Smooth muscle cell (in vitro differentiated cells): Measurements from ENCODE around the gene ST6GAL2. TPM values are rescaled to one million over a fixed set of nuclear protein-coding genes. Genes with fewer than 3 reads are reported as not detected.

Experiments
- DNase-seq: peaks from one replicate; lab custom pipeline; 2025; ENCODE audit not compliant: unreplicated experiment; lab: John Stamatoyannopoulos, UW
- H2AFZ ChIP-seq: fragments of 200-600 bp; sonication (generic); 2 replicates; pipeline ENCODE4 v1.6.0; 2016; ENCODE audit warnings: antibody characterized with exemption, low read depth, mild to moderate bottlenecking
- H3F3A ChIP-seq: fragments of 200-600 bp; sonication (generic); 2 replicates; pipeline ENCODE4 v1.6.0; 2017; ENCODE audit warnings: antibody characterized with exemption, low read depth
- H3K27ac ChIP-seq: fragments of 200-600 bp; sonication (generic); 2 replicates; pipeline ENCODE4 v1.5.1; 2016; ENCODE audit warnings: low read depth, mild to moderate bottlenecking
- H3K27me3 ChIP-seq: fragments of 200-600 bp; sonication (generic); 2 replicates; pipeline ENCODE4 v1.6.1; 2016; ENCODE audit warnings: low read depth, mild to moderate bottlenecking
- H3K36me3 ChIP-seq: fragments of 200-600 bp; sonication (generic); 2 replicates; pipeline ENCODE4 v1.5.1; 2016; ENCODE audit warnings: low read depth
- H3K4me1 ChIP-seq: fragments of 200-600 bp; sonication (generic); 2 replicates; pipeline ENCODE4 v1.5.1; 2016; ENCODE audit warnings: low read depth
- H3K4me2 ChIP-seq: fragments of 200-600 bp; sonication (generic); 2 replicates; pipeline ENCODE4 v1.6.0; 2016; ENCODE audit warnings: mild to moderate bottlenecking
- H3K4me3 ChIP-seq: fragments of 200-600 bp; sonication (generic); 2 replicates; pipeline ENCODE4 v1.5.1; 2016; ENCODE audit warnings: mild to moderate bottlenecking
- H3K79me2 ChIP-seq: fragments of 200-600 bp; sonication (generic); 2 replicates; pipeline ENCODE4 v1.6.0; 2016; ENCODE audit warnings: low read depth, mild to moderate bottlenecking
- H3K9ac ChIP-seq: fragments of 200-600 bp; sonication (generic); 2 replicates; pipeline ENCODE4 v1.6.0; 2016; ENCODE audit warnings: low read depth
- H3K9me3 ChIP-seq: fragments of 200-600 bp; sonication (generic); replicated peaks from 2 replicates; pipeline ENCODE4 v1.5.1; 2016; ENCODE audit warnings: low read depth
- H4K20me1 ChIP-seq: fragments of 200-600 bp; sonication (generic); 2 replicates; pipeline ENCODE4 v1.6.0; 2016; ENCODE audit warnings: low read depth
- CTCF ChIP-seq: fragments of 200-600 bp; sonication (generic); IDR thresholded peaks from 2 replicates; pipeline ENCODE4 v1.5.1; 2017; ENCODE audit warnings: borderline replicate concordance, mild to moderate bottlenecking, antibody characterized with exemption; ENCODE audit not compliant: insufficient read depth, poor library complexity, severe bottlenecking
- WGBS: methylation state at CpG from one replicate; pipeline ENCODE4 v1.1.7; 2016; ENCODE audit warnings: low lambda C conversion rate; 5-methylcytosine and 5-hydroxymethylcytosine counted together
- polyA plus RNA-seq: library from polyadenylated mRNA; unstranded; fragments of >200 nt; fragmentation: Nextera tagmentation; extraction: Ambion mirVana; gene quantifications from 2 replicates; pipeline ENCODE4 v1.2.1, GENCODE V29; 2016
- total RNA-seq: library from RNA; depleted of rRNA; stranded (reverse); fragments of >200 nt; gene quantifications from 2 replicates; pipeline ENCODE4 v1.2.3, GENCODE V29; 2014

Gene ST6GAL2
- total and polyA plus RNA-seq, 2 experiments from 2014 or later = 42.5 to 64.6 TPM

- H3K27ac ChIP-seq = no peak overlapping the region
- no peaks in the 10 kb centered on the region for H3K36me3 ChIP-seq
- no peak overlapping the region for H3K9ac ChIP-seq
- no peak for TF ChIP-seq CTCF
- H3K27me3 ChIP-seq = no peaks in the 10 kb centered on the region
- no peak overlapping the region for H3K4me3 ChIP-seq
- H3K4me2 ChIP-seq = no peak overlapping the region
- H2AFZ ChIP-seq = no peak overlapping the region
- H4K20me1 ChIP-seq = no peaks in the 10 kb centered on the region
- WGBS = 74% methylated on average over 5 of the region's 5 CpGs
- no peak for DNase-seq
- H3F3A ChIP-seq = no peaks in the 10 kb centered on the region
- H3K79me2 ChIP-seq = no peaks in the 10 kb centered on the region
- no peaks in the 10 kb centered on the region for H3K9me3 ChIP-seq
- no peaks in the 10 kb centered on the region for H3K4me1 ChIP-seq
These were observed 121.4 kb downstream of the ST6GAL2 start for GRCh38 chr2:106764614-106765013.

- Histone ChIP-seq H3F3A (no peaks in the 10 kb centered on the region), H3K9me3 (no peaks in the 10 kb centered on the region), H3K27me3 (no peaks in the 10 kb centered on the region), H3K36me3 (no peaks in the 10 kb centered on the region), H3K4me3 (no peak overlapping the region), H3K4me1 (no peaks in the 10 kb centered on the region), H3K4me2 (no peak overlapping the region), H2AFZ (no peak overlapping the region), H3K9ac (no peak overlapping the region), H3K79me2 (no peaks in the 10 kb centered on the region), H3K27ac (no peak overlapping the region), H4K20me1 (no peaks in the 10 kb centered on the region)
- TF ChIP-seq CTCF = no peak
- WGBS = 72% methylated on average over 2 of the region's 2 CpGs
- DNase-seq = no peak
These were observed 126.0 kb downstream of the ST6GAL2 start for GRCh38 chr2:106759966-106760365.

GRCh38 chr2:106758901-106759497 is 127.0 kb downstream of the ST6GAL2 start:
- Histone ChIP-seq H2AFZ (no peak overlapping the region), H4K20me1 (no peaks in the 10 kb centered on the region), H3K36me3 (no peaks in the 10 kb centered on the region), H3K27ac (no peak overlapping the region), H3F3A (no peaks in the 10 kb centered on the region), H3K4me1 (no peaks in the 10 kb centered on the region), H3K9ac (no peak overlapping the region), H3K4me3 (no peak overlapping the region), H3K27me3 (no peaks in the 10 kb centered on the region), H3K9me3 (no peaks in the 10 kb centered on the region), H3K4me2 (no peak overlapping the region), H3K79me2 (no peaks in the 10 kb centered on the region)
- no peak for DNase-seq
- WGBS = 91% methylated on average over 1 of the region's 1 CpG
- no peak for TF ChIP-seq CTCF
